CD1c-positive myeloid dendritic cell (primary cell): ENCODE results near the gene KDM6B.

ENCODE experiments used
- DNase-seq: peaks from one replicate; pipeline ENCODE4 v3.0.0-alpha.2; 2016; ENCODE audit errors: extremely low spot score

KDM6B gene

DNA sequence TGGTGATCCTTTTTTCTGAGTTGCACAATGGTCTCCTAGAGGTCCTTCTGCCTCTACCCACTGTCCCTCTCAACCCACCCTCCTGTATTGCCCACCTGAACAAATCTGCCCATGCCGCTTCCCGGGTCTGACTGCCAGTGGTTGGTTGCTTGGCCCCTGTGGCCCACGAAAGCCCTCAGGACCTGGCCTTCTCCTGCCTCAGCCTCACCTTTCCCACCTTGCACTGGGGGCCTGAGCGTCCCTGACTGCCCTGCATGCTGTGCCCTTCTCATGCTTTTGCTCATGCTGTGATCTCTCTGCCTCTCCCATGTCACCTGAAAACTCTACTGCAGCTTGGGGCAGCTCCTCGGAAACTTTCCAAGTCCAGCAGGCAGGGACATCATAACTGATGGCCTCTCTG lies 13.8 kb upstream of the KDM6B start:
- no peak for DNase-seq

GRCh38 chr17:7822126-7822525 lies 11.9 kb upstream of the KDM6B start:
- no peak for DNase-seq

DNA sequence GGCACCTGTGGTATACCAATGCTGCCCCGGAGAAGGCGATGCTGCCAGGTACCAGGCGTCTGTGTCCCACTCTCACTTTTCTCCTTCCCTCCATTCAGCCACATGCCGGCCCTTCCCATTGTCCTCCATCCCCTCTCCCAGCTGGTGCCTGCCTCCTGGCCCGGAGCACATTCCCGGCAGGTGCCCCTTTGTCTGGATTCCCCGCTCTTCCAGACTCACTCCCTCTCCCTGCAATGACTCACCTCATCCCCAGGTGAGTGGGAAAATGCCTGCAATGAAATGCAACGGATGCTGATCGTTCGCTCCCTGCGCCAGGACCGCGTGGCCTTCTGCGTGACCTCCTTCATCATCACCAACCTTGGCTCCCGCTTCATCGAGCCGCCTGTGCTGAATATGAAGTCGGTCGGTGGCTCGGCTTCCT lies 10.4 kb upstream of the KDM6B start:
- no peak for DNase-seq

DNA sequence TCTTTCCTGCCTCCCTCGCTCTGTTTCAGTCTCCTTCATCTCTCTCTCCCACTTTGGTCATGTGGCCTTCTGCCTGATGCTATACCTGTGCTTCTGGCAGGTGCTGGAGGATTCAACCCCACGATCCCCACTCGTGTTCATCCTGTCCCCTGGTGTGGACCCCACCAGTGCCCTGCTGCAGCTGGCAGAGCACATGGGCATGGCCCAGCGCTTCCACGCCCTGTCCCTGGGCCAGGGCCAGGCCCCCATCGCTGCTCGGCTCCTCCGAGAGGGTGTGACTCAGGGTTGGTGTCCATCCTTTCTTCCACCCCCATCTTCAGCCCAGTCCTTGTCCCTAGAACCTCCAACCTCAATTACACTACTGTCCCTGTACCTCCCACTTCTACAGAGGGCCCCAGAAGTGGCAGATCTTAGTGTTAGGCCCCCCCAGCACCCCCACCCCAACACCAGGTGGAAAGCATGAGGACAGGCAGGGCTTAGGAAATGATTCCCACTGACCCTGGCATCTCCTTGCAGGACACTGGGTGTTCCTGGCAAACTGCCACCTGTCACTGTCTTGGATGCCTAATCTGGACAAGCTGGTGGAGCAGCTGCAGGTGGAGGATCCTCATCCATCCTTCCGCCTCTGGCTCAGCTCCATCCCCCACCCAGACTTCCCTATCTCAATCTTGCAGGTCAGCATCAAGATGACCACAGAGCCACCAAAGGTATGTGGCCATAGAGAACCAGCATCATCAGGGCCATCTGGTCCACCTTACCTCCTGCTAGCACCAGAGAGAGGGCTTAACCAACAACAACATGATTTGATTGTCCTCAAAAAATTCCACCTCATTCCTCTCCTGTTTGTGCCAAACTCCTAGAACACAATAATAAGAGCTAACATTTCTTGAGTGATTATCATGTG lies 9.7 kb upstream of the KDM6B start:
- DNase-seq: no peak

GRCh38 chr17:7825206-7825990 lies 8.6 kb upstream of the KDM6B start:
- DNase-seq: no peak

GRCh38 chr17:7830616-7831015 lies 3.4 kb upstream of the KDM6B start:
- DNase-seq: no peak

GRCh38 chr17:7831233-7831632 lies 2.8 kb upstream of the KDM6B start:
- DNase-seq: no peak

GRCh38 chr17:7832431-7832830 lies 1.6 kb upstream of the KDM6B start:
- no peak for DNase-seq

DNA sequence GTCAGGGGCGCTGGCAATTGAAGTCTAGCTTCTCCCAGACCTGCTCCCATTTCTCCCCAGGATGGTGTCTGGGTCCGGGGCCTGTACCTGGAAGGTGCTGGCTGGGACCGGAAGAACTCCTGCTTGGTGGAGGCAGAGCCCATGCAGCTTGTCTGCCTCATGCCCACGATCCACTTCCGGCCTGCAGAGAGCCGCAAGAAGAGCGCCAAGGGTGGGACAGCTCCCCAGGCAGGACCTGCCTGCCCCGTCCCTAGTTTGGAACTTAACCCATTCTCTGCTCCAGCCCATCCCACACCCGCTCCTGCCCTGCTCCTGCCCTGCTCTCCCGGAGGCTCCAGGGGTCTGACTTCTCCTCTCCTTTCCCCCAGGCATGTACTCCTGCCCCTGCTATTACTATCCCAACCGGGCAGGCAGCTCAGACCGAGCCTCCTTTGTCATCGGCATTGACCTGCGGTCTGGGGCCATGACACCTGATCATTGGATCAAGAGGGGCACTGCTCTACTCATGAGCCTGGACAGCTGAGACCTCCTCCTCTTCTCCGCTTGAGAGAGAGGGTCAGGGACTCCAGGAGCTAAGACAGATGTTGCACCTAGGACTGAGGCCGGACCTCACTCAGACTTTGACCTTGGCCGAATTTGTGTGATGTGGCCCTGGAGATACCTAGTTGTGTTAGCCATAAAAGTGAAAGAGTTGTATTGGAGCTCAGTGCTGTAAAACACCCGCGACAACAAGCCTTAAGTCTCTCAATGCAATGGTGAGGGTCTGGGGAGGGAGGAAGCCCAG lies 814 bp upstream of the KDM6B start:
- no peak for DNase-seq

- peak; percentile 88 for DNase-seq
Observed at GRCh38 chr17:7834542-7834956, 532 bp downstream of the KDM6B start.

DNA sequence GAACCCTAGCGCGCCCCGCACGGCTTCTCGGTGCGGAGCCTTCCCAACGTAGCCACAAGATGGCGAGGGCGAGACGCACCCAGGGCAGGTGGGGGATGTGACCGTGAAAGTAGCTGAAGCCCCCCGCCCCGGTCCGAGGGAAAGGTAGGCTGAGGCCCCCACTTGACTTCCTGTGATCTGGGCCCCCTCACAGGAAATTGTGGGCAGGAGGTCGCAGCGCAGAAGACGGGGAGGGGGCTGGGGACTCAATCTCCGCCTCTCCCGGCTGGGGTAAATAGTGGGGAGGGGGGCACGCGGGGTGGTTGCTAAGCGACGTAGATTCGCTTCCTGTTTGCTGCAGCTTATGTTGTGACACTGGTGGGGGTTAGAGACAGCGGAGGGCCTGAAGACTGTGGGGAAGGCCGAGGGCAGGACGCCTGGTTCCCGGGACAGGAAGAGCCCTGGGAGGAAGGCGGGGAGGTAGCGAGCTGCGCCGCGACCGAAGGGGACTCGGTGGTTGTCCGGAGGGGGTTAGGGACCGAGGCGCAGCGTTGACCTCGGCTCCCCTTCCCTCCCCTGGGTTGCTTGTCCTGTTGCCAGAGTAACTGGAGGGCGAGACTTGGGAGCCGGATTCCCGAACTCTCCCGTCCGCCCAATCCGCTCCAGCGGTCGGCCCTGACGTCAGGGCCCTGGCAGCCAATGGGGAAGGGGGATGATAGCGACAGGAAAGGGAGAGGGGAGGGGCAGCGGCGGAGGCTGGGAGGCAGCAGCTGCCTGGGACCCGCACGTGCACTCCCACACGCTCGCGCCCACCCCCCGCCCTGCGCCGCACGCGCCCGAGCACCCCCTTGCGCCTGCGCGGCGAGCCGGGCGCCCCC lies 1.2 kb downstream of the KDM6B start:
- DNase-seq: peak; percentile 97

GRCh38 chr17:7835814-7836595 lies 2.0 kb downstream of the KDM6B start:
- no peak for DNase-seq

DNA sequence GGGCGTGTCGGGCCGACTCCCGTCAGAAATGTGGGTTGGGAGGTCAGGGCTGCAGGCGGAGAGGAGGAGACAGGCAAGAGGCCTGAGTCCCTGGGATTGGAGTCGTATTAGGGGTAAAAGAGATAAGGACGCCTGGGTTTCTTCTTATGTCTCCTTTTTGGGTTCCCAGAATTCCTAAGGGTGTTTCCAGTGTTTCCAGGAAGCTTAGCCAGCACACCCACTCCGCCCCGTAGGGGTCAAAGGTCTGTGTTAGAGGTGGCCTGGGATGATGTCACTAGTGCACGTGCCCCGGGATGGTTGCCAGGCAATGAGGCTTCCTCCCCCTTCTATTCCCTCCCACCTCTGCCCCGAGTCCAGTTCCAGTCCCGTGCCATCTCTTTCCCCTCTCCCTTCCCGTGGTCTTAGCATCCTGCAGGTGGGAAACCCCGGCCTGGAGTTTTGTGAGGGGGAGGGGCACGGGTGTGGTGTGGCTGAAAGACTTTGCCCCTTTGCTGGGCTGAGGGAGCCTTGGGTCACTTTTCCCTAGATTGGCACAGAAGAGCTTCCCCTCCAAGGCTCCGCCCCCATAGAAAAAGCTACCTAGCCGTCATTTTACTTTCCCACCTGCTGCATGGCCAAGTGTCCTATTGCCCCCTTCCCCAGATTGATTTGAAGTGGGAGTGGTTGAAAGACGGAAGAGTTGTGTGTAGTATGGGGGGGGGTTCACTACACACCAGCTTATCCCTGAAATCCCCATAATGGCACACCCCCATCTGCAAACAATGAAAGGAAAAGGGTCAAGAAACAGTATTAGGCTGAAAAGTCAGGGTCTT lies 2.8 kb downstream of the KDM6B start:
- DNase-seq: peak; percentile 95

DNA sequence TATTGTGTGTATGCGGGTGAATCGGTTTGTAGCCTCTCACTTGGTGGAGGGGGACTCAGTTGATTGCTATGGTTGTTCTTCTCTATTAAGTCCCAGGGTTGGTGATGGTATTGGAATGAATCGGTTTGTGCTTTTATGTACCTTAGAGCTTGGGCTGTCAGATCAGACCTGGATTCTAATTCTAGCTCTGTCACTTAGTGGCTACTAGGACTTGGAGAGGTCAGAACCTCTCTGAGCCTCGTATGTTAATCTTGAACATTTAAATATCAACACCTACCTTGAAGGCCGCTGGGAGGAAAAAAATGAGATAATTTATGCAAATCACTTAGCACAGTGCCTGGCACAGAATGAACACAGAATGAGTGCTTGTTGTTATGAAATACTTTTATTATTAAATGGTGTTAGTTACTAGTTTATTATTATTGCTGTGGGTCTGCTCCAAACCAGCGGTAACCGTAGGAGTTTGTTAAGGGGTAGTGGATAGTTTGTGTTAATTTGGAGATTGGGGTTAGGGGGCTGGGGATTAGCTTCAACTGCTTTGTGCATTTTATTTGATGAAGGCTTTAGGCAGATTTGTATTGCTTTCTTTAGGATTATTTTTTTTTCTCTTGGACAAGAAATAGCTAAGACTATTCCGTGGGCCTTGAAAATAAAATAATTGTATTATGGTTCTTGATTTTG lies 3.5 kb downstream of the KDM6B start:
- peak; percentile 54 for DNase-seq

DNA sequence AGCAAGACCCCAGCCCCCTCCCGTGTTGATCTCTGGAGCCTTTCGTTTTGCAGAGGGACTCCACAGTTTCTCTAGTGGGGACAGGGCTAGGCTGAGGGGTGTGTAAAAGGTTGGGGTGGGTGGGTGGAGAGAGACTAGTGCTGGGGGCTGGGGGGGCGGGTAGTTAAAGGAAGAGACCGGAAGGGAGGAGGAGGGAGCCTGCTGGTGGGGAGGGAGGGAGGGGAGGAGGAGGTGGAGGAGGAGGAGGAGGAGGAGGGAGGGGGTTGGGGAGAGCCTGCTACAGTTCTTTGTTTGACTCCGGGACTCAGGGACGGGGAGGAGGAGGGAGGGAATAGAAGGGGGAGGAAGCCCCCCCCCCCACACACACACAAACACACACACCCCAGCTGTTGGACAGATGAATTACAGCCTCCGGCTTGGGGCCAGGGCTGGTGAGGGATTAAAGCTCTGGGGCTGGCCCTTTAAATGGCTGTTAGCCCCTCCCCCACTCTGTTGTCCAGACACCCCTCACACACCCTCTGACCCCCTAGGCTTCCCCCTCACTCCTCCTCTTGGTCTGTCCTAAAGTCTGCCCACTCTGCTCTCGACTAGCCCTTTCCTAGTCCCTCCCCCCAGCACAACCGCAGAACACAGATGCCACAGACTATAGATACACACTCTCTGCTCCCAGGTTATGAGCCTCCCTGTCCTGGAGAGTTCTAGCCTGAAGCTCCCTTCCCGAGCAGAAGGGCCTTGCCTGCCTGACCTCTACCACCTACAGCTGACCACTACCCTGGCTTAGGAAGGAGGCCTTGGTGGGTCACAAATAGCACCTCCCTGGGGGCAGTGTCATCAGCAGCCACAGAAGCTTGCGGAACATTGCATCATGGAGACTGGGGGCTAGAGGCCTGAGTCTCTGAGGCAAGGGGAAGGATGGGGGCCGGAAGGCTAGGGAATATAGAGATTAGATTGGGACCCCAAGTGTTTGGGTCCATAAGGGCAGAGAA lies 4.4 kb downstream of the KDM6B start:
- DNase-seq: peak; percentile 65

- peak; percentile 62 for DNase-seq
Observed at GRCh38 chr17:7839190-7839875, 5.3 kb downstream of the KDM6B start.

- peak; percentile 13 for DNase-seq
Observed at GRCh38 chr17:7839876-7840261, 5.9 kb downstream of the KDM6B start.
